K562 (cell line): ENCODE results near the gene PCSK2. TPM values are rescaled to one million over a fixed set of nuclear protein-coding genes. Genes with fewer than 3 reads are reported as not detected.

Experiments
- ATAC-seq: fragments of 200-7000 bp; cut with Tn5 transposase; 3 replicates; pipeline ENCODE4 v1.9.1; 2020; ENCODE audit warnings: moderate library complexity
- BruUV-seq: library from RNA; stranded (reverse); fragments of 400-500 nt; replicated peaks from 2 replicates; lab custom pipeline; 2021; lab: Mats Ljungman, UMichigan
- CTCF ChIA-PET: fragments of 300-600 bp; formaldehyde crosslinking; extraction: SDS; loops from one replicate; lab custom pipeline; 2021; ENCODE audit warnings: low intra/inter-chr PET ratio; lab: Yijun Ruan, JAX
- POLR2A ChIA-PET: fragments of 300-600, 350-650 bp; sonication (Branson Sonifier 250); formaldehyde crosslinking; extraction: SDS; loops from one replicate; lab custom pipeline; 2021; ENCODE audit warnings: antibody characterized with exemption, inconsistent platforms; lab: Yijun Ruan, JAX
- DNase-seq, 4 experiments: peaks; one replicate each; pipeline versions ENCODE4 v3.0.0 to v3.0.0-alpha.2; 2011 to 2018; ENCODE audit warnings: low spot score in 3 of 4, mixed read lengths in 3 of 4; ENCODE audit errors: extremely low read depth in 1 of 4
- FAIRE-seq: peaks from 2 replicates; lab custom pipeline; 2011; peaks lifted over from hg19 to GRCh38; lab: Jason Lieb, UNC
- H2AFZ ChIP-seq: 2 replicates; pipeline ENCODE4 v1.6.0; 2011; ENCODE audit warnings: low read depth, low read length, control low read depth, inconsistent platforms
- H3K27ac ChIP-seq: fragments of 200-600 bp; 3 replicates; pipeline ENCODE4 v1.8.0; 2011; ENCODE audit warnings: low read depth, mild to moderate bottlenecking, control low read depth, inconsistent platforms, low read length, moderate library complexity, mixed read lengths; ENCODE audit errors: extremely low read depth
- H3K27me3 ChIP-seq, 2 experiments: fragments of 300-600 bp in 1 of 2; 2 replicates in 1 of 2; 3 replicates in 1 of 2; pipeline versions ENCODE4 v1.6.0 to v1.8.0; 2011; ENCODE audit warnings: inconsistent platforms in 2 of 2, low read length in 2 of 2, mild to moderate bottlenecking in 1 of 2, mixed read lengths in 1 of 2, moderate library complexity in 1 of 2; ENCODE audit not compliant: control insufficient read depth in 2 of 2, insufficient read depth in 2 of 2
- H3K36me3 ChIP-seq: fragments of 300-600 bp; 3 replicates; pipeline ENCODE4 v1.8.0; 2011; ENCODE audit warnings: mild to moderate bottlenecking, low read length, inconsistent platforms; ENCODE audit not compliant: control insufficient read depth, insufficient read depth
- H3K4me1 ChIP-seq, 2 experiments: fragments of 200-600 bp in 1 of 2; replicated peaks in 1 of 2; 2 replicates in 1 of 2; 3 replicates in 1 of 2; pipeline versions ENCODE4 v1.5.1 to v1.8.0; 2011; ENCODE audit warnings: inconsistent platforms in 2 of 2, low read length in 2 of 2, mild to moderate bottlenecking in 1 of 2, mixed read lengths in 1 of 2, moderate library complexity in 1 of 2; ENCODE audit not compliant: control insufficient read depth in 2 of 2, insufficient read depth in 2 of 2
- H3K4me2 ChIP-seq: 2 replicates; pipeline ENCODE4 v1.6.1; 2011; ENCODE audit warnings: low read length, control low read depth, inconsistent platforms, mixed read lengths; ENCODE audit not compliant: insufficient read depth
- H3K4me3 ChIP-seq: fragments of 200-600 bp; sonication (generic), shearing (Covaris generic); 2 replicates; pipeline ENCODE4 v1.5.1; 2016; ENCODE audit warnings: control low read depth, inconsistent platforms
- H3K79me2 ChIP-seq: fragments of 200-600 bp; 3 replicates; pipeline ENCODE4 v1.8.0; 2011; ENCODE audit warnings: low read length, inconsistent platforms; ENCODE audit not compliant: control insufficient read depth, insufficient read depth
- H3K9ac ChIP-seq, 2 experiments: 2 replicates each; pipeline versions ENCODE4 v1.6.0 to v1.6.1; 2011; ENCODE audit warnings: low read depth in 2 of 2, low read length in 2 of 2, control low read depth in 1 of 2, inconsistent platforms in 1 of 2, mild to moderate bottlenecking in 1 of 2, mixed read lengths in 1 of 2; ENCODE audit not compliant: insufficient read depth in 1 of 2
- H3K9me1 ChIP-seq: one replicate; pipeline ENCODE4 v1.6.0; 2011; ENCODE audit warnings: inconsistent platforms, mild to moderate bottlenecking, low read length, moderate library complexity; ENCODE audit not compliant: control insufficient read depth, insufficient read depth
- H3K9me3 ChIP-seq: replicated peaks from 2 replicates; pipeline ENCODE4 v1.5.1; 2011; ENCODE audit warnings: low read depth, low read length, inconsistent platforms; ENCODE audit not compliant: control insufficient read depth, insufficient read depth
- H4K20me1 ChIP-seq: replicated peaks from 2 replicates; pipeline ENCODE4 v1.6.1; 2011; ENCODE audit warnings: low read length, inconsistent platforms, mixed read lengths; ENCODE audit not compliant: control insufficient read depth, insufficient read depth
- CBX1 ChIP-seq: sonication (generic); IDR thresholded peaks from 2 replicates; pipeline ENCODE4 v1.6.1; 2016; ENCODE audit warnings: antibody characterized with exemption, low read depth, mild to moderate bottlenecking
- CHD7 ChIP-seq: fragments of 200-600 bp; sonication (generic); IDR thresholded peaks from one replicate; pipeline ENCODE4 v1.6.1; 2012; ENCODE audit warnings: mild to moderate bottlenecking, low read depth, low read length, inconsistent platforms
- ETS2 ChIP-seq: IDR thresholded peaks from 2 replicates; pipeline ENCODE4 v1.6.1; 2016; ENCODE audit warnings: borderline replicate concordance, missing genetic modification characterization, mild to moderate bottlenecking, moderate library complexity, missing compliant biosample characterization; ENCODE audit not compliant: poor library complexity, severe bottlenecking
- RAD21 ChIP-seq, 2 experiments: fragments of 250-450 bp in 1 of 2; fragments of 450-650 bp in 1 of 2; sonication (Bioruptor Pico) in 1 of 2; formaldehyde crosslinking in 1 of 2; IDR thresholded peaks in 1 of 2; conservative IDR thresholded peaks in 1 of 2; 2 replicates each; pipeline versions ENCODE4 v1.4.0 to v1.8.0; 2020 to 2022; ENCODE audit warnings: mild to moderate bottlenecking in 2 of 2, moderate library complexity in 1 of 2
- RBM15 ChIP-seq: fragments of 200-400 bp; formaldehyde crosslinking; IDR thresholded peaks from 2 replicates; pipeline ENCODE4 v1.6.1; 2018; ENCODE audit warnings: mild to moderate bottlenecking, low read length, moderate library complexity; ENCODE audit not compliant: insufficient read depth
- RBM39 ChIP-seq: fragments of 200-400 bp; formaldehyde crosslinking; optimal IDR thresholded peaks from 2 replicates; pipeline ENCODE3; 2018; ENCODE audit warnings: low read depth, low read length
- RFX7 ChIP-seq: fragments of 250-450 bp; sonication (Bioruptor Pico); IDR thresholded peaks from 2 replicates; pipeline ENCODE4 v1.5.1; 2021; ENCODE audit warnings: mild to moderate bottlenecking
- SAFB2 ChIP-seq: fragments of 200-400 bp; formaldehyde crosslinking; IDR thresholded peaks from 2 replicates; pipeline ENCODE4 v1.6.1; 2018; ENCODE audit warnings: borderline replicate concordance, low read length, low read depth, moderate library complexity; ENCODE audit not compliant: severe bottlenecking
- SNAPC5 ChIP-seq: fragments of 250-450 bp; sonication (Bioruptor Pico); IDR thresholded peaks from 2 replicates; pipeline ENCODE4 v1.8.0; 2021; ENCODE audit warnings: moderate library complexity, mild to moderate bottlenecking, inconsistent platforms
- XRCC4 ChIP-seq: IDR thresholded peaks from one replicate; pipeline ENCODE4 v1.6.1; 2011; ENCODE audit not compliant: insufficient read depth, insufficient read length; ENCODE audit errors: extremely low read depth
- ZNF324 ChIP-seq: fragments of 250-450 bp; sonication (Bioruptor Pico); IDR thresholded peaks from 2 replicates; pipeline ENCODE4 v1.4.0; 2020; ENCODE audit warnings: mild to moderate bottlenecking
- ZNF436 ChIP-seq: fragments of 250-450, 450-650 bp; sonication (Bioruptor Pico); formaldehyde crosslinking; IDR thresholded peaks from 2 replicates; pipeline ENCODE4 v1.7.0; 2020; ENCODE audit warnings: mild to moderate bottlenecking
- WGBS: fragments of 100-300 bp; shearing (Covaris generic); methylation state at CpG from one replicate; pipeline ENCODE4 v1.1.6; 2016; ENCODE audit warnings: low coverage, mixed read lengths; ENCODE audit not compliant: insufficient coverage; ENCODE audit errors: missing lambda C conversion rate; 5-methylcytosine and 5-hydroxymethylcytosine counted together
- in situ Hi-C: fragments of 300-500 bp; cut with MboI; formaldehyde crosslinking; loops from 4 replicates; pipeline ENCODE4 v1.15.0; 2018; ENCODE audit warnings: inconsistent platforms, mixed read lengths
- intact Hi-C: fragments of 100-400 bp; cut with micrococcal nuclease; formaldehyde crosslinking; loops from 2 replicates; pipeline ENCODE4 v1.14.2; 2022
- polyA plus RNA-seq, 8 experiments: library from polyadenylated mRNA; depleted of rRNA in 4 of 8; stranded (reverse) in 5 of 8; unstranded in 3 of 8; fragments of >200 nt; fragmentation: Nextera tagmentation in 2 of 8; fragmentation: Illumina TruSeq in 1 of 8; extraction: Ambion mirVana in 2 of 8; extraction: Trizol in 1 of 8; gene quantifications; 2 replicates each; pipeline versions ENCODE4 v1.2.1 to v1.2.3, GENCODE V29; 2011 to 2014; ENCODE audit warnings: inconsistent platforms in 1 of 8, missing spikeins in 1 of 8
- total RNA-seq, 7 experiments: library from RNA; depleted of rRNA in 6 of 7; stranded (reverse); fragments of >200 nt in 6 of 7; fragmentation: Illumina TruSeq in 2 of 7; extraction: Trizol in 2 of 7; gene quantifications; 2 replicates each; pipeline versions ENCODE4 v1.2.1 to v1.2.3, GENCODE V29; 2011 to 2021; ENCODE audit warnings: low replicate concordance in 1 of 7

Gene PCSK2
- total and polyA plus RNA-seq, 9 of the 15 experiments (the other 6 are each of a cell fraction or from before 2014, with no cell fraction given): 0.04 to 0.07 (median 0.05) TPM; not detected in 6

GRCh38 chr20:17394411-17394810 lies 167.6 kb downstream of the PCSK2 start:
- no peak overlapping the region for H3K27ac ChIP-seq
- H3K9ac ChIP-seq: no peak overlapping the region
- in situ Hi-C loops: no loop called here
- ChIA-PET POLR2A (no interaction called here), CTCF (no interaction called here)
- no peaks in the 10 kb centered on the region; a peak in 1 of 5 replicates for H3K27me3 ChIP-seq
- H3K4me2 ChIP-seq: no peak overlapping the region
- H4K20me1 ChIP-seq: no peaks in the 10 kb centered on the region
- no peaks in the 10 kb centered on the region for H3K9me3 ChIP-seq
- no peaks in the 10 kb centered on the region for H3K36me3 ChIP-seq
- DNase-seq (no peak), ATAC-seq (no peak), FAIRE-seq (no peak)
- WGBS: 0% methylated on average over 3 of the region's 5 CpGs
- no peaks in the 10 kb centered on the region for H3K79me2 ChIP-seq
- H2AFZ ChIP-seq: no peak overlapping the region
- H3K4me3 ChIP-seq: no peak overlapping the region
- no TSS peak for BruUV-seq
- H3K4me1 ChIP-seq: no peaks in the 10 kb centered on the region
- no peaks in the 10 kb centered on the region for H3K9me1 ChIP-seq
- intact Hi-C loops: no loop called here
- TF ChIP-seq ZNF324 (CRISPR knock-in tag) (no peak), RFX7 (no peak), SNAPC5 (no peak), ZNF436 (CRISPR knock-in tag) (no peak), RBM15 (no peak), SAFB2 (no peak), RAD21 (CRISPR knock-in tag; conservative IDR thresholded peaks at IDR 0.05 in 1 of 2, IDR thresholded peaks at IDR 0.05 in 1 of 2) (no peak), XRCC4 (no peak), CBX1 (no peak), RBM39 (no peak), ETS2 (tag) (no peak), CHD7 (no peak)
